ENCODE measurements around the gene GPC3.

Gene GPC3

GRCh38 chrX:133702230-133702629 lies 283.2 kb downstream of the GPC3 start:
- DNase-seq (ENCODE audit: low read depth, low spot score), result no peak
- H3K4me1 ChIP-seq (ENCODE audit: control insufficient read depth, insufficient read depth, low read length), result peaks cover 5% of the 10 kb centered on the region; the same call in 1 of the 2 replicates

GRCh38 chrX:133699023-133699728 lies 286.2 kb downstream of the GPC3 start:
- no CpG with 5 or more reads among the region's 7 CpGs for WGBS (ENCODE audit: insufficient coverage, insufficient read length)
- peaks cover 5% of the 10 kb centered on the region; the same call in 1 of the 2 replicates for H3K4me1 ChIP-seq (ENCODE audit: control insufficient read depth, insufficient read depth, low read length)
- no peak for DNase-seq (ENCODE audit: low read depth, low spot score)
- no peaks in the 10 kb centered on the region for H3K27me3 ChIP-seq (ENCODE audit: control insufficient read depth, insufficient read depth, low read length)
- no peak overlapping the region for H3K4me3 ChIP-seq (ENCODE audit: low read length)
- H3K9me3 ChIP-seq (ENCODE audit: control insufficient read depth, insufficient read depth, low read length), result no peaks in the 10 kb centered on the region
- no peaks in the 10 kb centered on the region for H3K36me3 ChIP-seq (ENCODE audit: control insufficient read depth, insufficient read depth, low read length)
- H3K27ac ChIP-seq (ENCODE audit: low read length), result no peak overlapping the region

More at GRCh38 chrX:133702230-133702629, 283.2 kb downstream of the GPC3 start:
- H3K9me3 ChIP-seq (ENCODE audit: control insufficient read depth, insufficient read depth, low read length), result no peaks in the 10 kb centered on the region
- H3K4me3 ChIP-seq (ENCODE audit: low read length), result no peak overlapping the region
- H3K27ac ChIP-seq (ENCODE audit: low read length), result no peak overlapping the region
- no peaks in the 10 kb centered on the region for H3K36me3 ChIP-seq (ENCODE audit: control insufficient read depth, insufficient read depth, low read length)
- H3K27me3 ChIP-seq (ENCODE audit: control insufficient read depth, insufficient read depth, low read length), result no peaks in the 10 kb centered on the region

GRCh38 chrX:133698298-133698697 lies 287.1 kb downstream of the GPC3 start:
- Histone ChIP-seq H3K9me3 (ENCODE audit: control insufficient read depth, insufficient read depth, low read length) (no peaks in the 10 kb centered on the region), H3K36me3 (ENCODE audit: control insufficient read depth, insufficient read depth, low read length) (no peaks in the 10 kb centered on the region), H3K27ac (ENCODE audit: low read length) (no peak overlapping the region), H3K27me3 (ENCODE audit: control insufficient read depth, insufficient read depth, low read length) (no peaks in the 10 kb centered on the region), H3K4me3 (ENCODE audit: low read length) (no peak overlapping the region), H3K4me1 (ENCODE audit: control insufficient read depth, insufficient read depth, low read length) (peaks cover 5% of the 10 kb centered on the region; the same call in 1 of the 2 replicates)
- no CpG with 5 or more reads among the region's 2 CpGs for WGBS (ENCODE audit: insufficient coverage, insufficient read length)
- DNase-seq (ENCODE audit: low read depth, low spot score), result no peak

DNA sequence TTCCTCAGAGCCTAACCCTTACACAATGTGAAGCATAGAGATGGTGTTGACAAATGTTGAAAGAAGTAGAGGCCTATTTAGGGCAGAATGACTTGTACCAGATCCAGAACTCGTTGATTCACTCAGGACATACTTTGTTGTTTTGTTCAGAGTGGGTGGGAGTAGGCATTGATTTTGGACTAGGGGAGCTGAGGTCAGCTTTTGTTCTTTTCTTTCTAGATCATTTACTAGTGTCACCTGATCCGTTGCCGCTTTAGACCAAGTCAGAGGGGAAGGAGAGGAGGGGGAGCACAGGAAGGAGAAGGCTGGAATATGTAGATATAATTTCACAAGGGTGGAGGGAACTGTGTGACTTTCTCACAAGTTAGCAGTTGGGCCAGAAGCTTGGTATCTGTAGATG lies 287.7 kb downstream of the GPC3 start:
- no peaks in the 10 kb centered on the region for H3K9me3 ChIP-seq (ENCODE audit: control insufficient read depth, insufficient read depth, low read length)
- H3K27ac ChIP-seq (ENCODE audit: low read length), result no peak overlapping the region
- H3K36me3 ChIP-seq (ENCODE audit: control insufficient read depth, insufficient read depth, low read length), result no peaks in the 10 kb centered on the region
- DNase-seq (ENCODE audit: low read depth, low spot score), result no peak
- no CpG with 5 or more reads among the region's 3 CpGs for WGBS (ENCODE audit: insufficient coverage, insufficient read length)
- H3K4me3 ChIP-seq (ENCODE audit: low read length), result no peak overlapping the region
- no peaks in the 10 kb centered on the region for H3K27me3 ChIP-seq (ENCODE audit: control insufficient read depth, insufficient read depth, low read length)
- peaks cover 5% of the 10 kb centered on the region; the same call in 1 of the 2 replicates for H3K4me1 ChIP-seq (ENCODE audit: control insufficient read depth, insufficient read depth, low read length)

DNA sequence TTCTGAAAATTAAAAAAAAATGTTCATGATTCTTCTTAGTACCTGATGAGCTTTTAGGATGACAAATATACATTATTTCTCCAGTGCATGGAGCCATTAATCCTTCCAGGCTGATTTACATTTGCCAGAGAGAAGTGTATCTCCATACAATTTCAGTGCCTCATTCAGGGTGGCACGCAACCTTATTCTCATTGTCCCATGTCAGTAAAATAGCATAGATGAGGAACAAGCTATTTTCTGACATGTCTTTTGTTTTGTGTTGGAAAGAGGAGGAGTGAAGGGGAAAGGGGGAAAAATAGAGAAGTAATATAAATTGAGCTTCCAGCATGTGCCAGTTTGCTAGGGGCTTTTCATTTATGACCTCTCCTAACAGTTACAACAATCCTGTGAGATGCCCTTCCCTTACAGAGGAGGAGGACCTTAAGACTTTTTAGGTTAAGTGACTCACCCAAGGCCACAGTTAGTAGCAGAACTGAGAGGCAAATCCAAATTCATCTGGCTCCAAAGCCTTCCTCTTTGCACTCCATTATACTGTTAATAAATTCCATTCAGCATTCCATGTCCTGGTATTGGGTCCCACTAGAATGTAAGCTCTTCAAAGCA lies 295.3 kb downstream of the GPC3 start:
- no peaks in the 10 kb centered on the region for H3K36me3 ChIP-seq (ENCODE audit: control insufficient read depth, insufficient read depth, low read length)
- H3K27ac ChIP-seq (ENCODE audit: low read length), result no peak overlapping the region
- H3K4me1 ChIP-seq (ENCODE audit: control insufficient read depth, insufficient read depth, low read length), result peaks cover 2% of the 10 kb centered on the region; the same call in 1 of the 2 replicates
- no CpG with 5 or more reads among the region's 1 CpG for WGBS (ENCODE audit: insufficient coverage, insufficient read length)
- H3K4me3 ChIP-seq (ENCODE audit: low read length), result no peak overlapping the region
- H3K27me3 ChIP-seq (ENCODE audit: control insufficient read depth, insufficient read depth, low read length), result no peaks in the 10 kb centered on the region
- no peak for DNase-seq (ENCODE audit: low read depth, low spot score)
- no peaks in the 10 kb centered on the region for H3K9me3 ChIP-seq (ENCODE audit: control insufficient read depth, insufficient read depth, low read length)

- no peak overlapping the region for H3K4me3 ChIP-seq (ENCODE audit: low read length)
- H3K36me3 ChIP-seq (ENCODE audit: control insufficient read depth, insufficient read depth, low read length), result no peaks in the 10 kb centered on the region
- peaks cover 2% of the 10 kb centered on the region; the same call in 1 of the 2 replicates for H3K4me1 ChIP-seq (ENCODE audit: control insufficient read depth, insufficient read depth, low read length)
- no peak for DNase-seq (ENCODE audit: low read depth, low spot score)
- no peaks in the 10 kb centered on the region for H3K9me3 ChIP-seq (ENCODE audit: control insufficient read depth, insufficient read depth, low read length)
- no CpG with 5 or more reads among the region's 3 CpGs for WGBS (ENCODE audit: insufficient coverage, insufficient read length)
- H3K27ac ChIP-seq (ENCODE audit: low read length), result no peak overlapping the region
- H3K27me3 ChIP-seq (ENCODE audit: control insufficient read depth, insufficient read depth, low read length), result no peaks in the 10 kb centered on the region
Observed at GRCh38 chrX:133685822-133686221, 299.6 kb downstream of the GPC3 start.

GRCh38 chrX:133681897-133682296 lies 303.5 kb downstream of the GPC3 start:
- H3K4me1 ChIP-seq (ENCODE audit: control insufficient read depth, insufficient read depth, low read length), result peaks cover 2% of the 10 kb centered on the region; the same call in 1 of the 2 replicates
- no peak overlapping the region for H3K4me3 ChIP-seq (ENCODE audit: low read length)
- no peak for DNase-seq (ENCODE audit: low read depth, low spot score)
- H3K36me3 ChIP-seq (ENCODE audit: control insufficient read depth, insufficient read depth, low read length), result no peaks in the 10 kb centered on the region; the same call in 1 of the 2 replicates
- no peaks in the 10 kb centered on the region for H3K9me3 ChIP-seq (ENCODE audit: control insufficient read depth, insufficient read depth, low read length)
- H3K27ac ChIP-seq (ENCODE audit: low read length), result no peak overlapping the region
- no CpG with 5 or more reads among the region's 6 CpGs for WGBS (ENCODE audit: insufficient coverage, insufficient read length)
- no peaks in the 10 kb centered on the region for H3K27me3 ChIP-seq (ENCODE audit: control insufficient read depth, insufficient read depth, low read length)

- no peak overlapping the region for H3K4me3 ChIP-seq (ENCODE audit: low read length)
Observed at GRCh38 chrX:133681421-133681820, 304.0 kb downstream of the GPC3 start.

GRCh38 chrX:133677123-133678063 lies 308.0 kb downstream of the GPC3 start:
- H3K4me3 ChIP-seq (ENCODE audit: low read length), result no peak overlapping the region
- DNase-seq (ENCODE audit: low read depth, low spot score), result no peak
- H3K27me3 ChIP-seq (ENCODE audit: control insufficient read depth, insufficient read depth, low read length), result no peaks in the 10 kb centered on the region
- no CpG with 5 or more reads among the region's 6 CpGs for WGBS (ENCODE audit: insufficient coverage, insufficient read length)
- no peaks in the 10 kb centered on the region for H3K4me1 ChIP-seq (ENCODE audit: control insufficient read depth, insufficient read depth, low read length)
- no peaks in the 10 kb centered on the region for H3K9me3 ChIP-seq (ENCODE audit: control insufficient read depth, insufficient read depth, low read length)
- no peak overlapping the region for H3K27ac ChIP-seq (ENCODE audit: low read length)
- H3K36me3 ChIP-seq (ENCODE audit: control insufficient read depth, insufficient read depth, low read length), result no peaks in the 10 kb centered on the region; the same call in 1 of the 2 replicates

More at GRCh38 chrX:133681421-133681820, 304.0 kb downstream of the GPC3 start:
- Histone ChIP-seq H3K27ac (ENCODE audit: low read length) (no peak overlapping the region), H3K4me1 (ENCODE audit: control insufficient read depth, insufficient read depth, low read length) (peaks cover under 1% of the 10 kb centered on the region; the same call in 1 of the 2 replicates), H3K36me3 (ENCODE audit: control insufficient read depth, insufficient read depth, low read length) (no peaks in the 10 kb centered on the region; the same call in 1 of the 2 replicates), H3K27me3 (ENCODE audit: control insufficient read depth, insufficient read depth, low read length) (no peaks in the 10 kb centered on the region), H3K9me3 (ENCODE audit: control insufficient read depth, insufficient read depth, low read length) (no peaks in the 10 kb centered on the region)
- DNase-seq (ENCODE audit: low read depth, low spot score), result no peak
- no CpG with 5 or more reads among the region's 3 CpGs for WGBS (ENCODE audit: insufficient coverage, insufficient read length)
